ENCODE data around the gene ARRDC5. TPM values are rescaled to one million over a fixed set of nuclear protein-coding genes. Genes with fewer than 3 reads are reported as not detected.
"Not testable (repeated sequence)": the region's sequence is repeated elsewhere in the genome, so short reads cannot be mapped to it uniquely, and the experiment has no call there.

ARRDC5 gene
- not detected in 2 replicates for total RNA-seq (2014; rRNA removed; shearing (Covaris generic))

GRCh38 chr19:4902796-4903195 lies at the start of gene ARRDC5:
TSS of gene ARRDC5 (minus strand) at chr19:4902896. CDS start at chr19:4902825, 71 bp downstream.
- no peak for DNase-seq (ENCODE audit: low read depth)

- no peak for DNase-seq (ENCODE audit: low read depth)
Observed at GRCh38 chr19:4951656-4952055, 49.0 kb upstream of the ARRDC5 start.

- not testable (repeated sequence) for DNase-seq (ENCODE audit: low read depth)
Observed at GRCh38 chr19:4950650-4951049, 48.0 kb upstream of the ARRDC5 start.

GRCh38 chr19:4941638-4942169 lies 39.0 kb upstream of the ARRDC5 start:
- not testable (repeated sequence) for DNase-seq (ENCODE audit: low read depth)

GRCh38 chr19:4939466-4939865 lies 36.8 kb upstream of the ARRDC5 start:
- DNase-seq (ENCODE audit: low read depth): no peak

- DNase-seq (ENCODE audit: low read depth): not testable (repeated sequence)
Observed at GRCh38 chr19:4938461-4938860, 35.8 kb upstream of the ARRDC5 start.

- DNase-seq (ENCODE audit: low read depth): no peak
Observed at GRCh38 chr19:4937060-4937459, 34.4 kb upstream of the ARRDC5 start.

- no peak for DNase-seq (ENCODE audit: low read depth)
Observed at GRCh38 chr19:4935444-4935843, 32.7 kb upstream of the ARRDC5 start.

GRCh38 chr19:4933528-4933927 lies 30.8 kb upstream of the ARRDC5 start:
- DNase-seq (ENCODE audit: low read depth): peak; percentile 19

GRCh38 chr19:4932711-4933110 lies 30.0 kb upstream of the ARRDC5 start:
- DNase-seq (ENCODE audit: low read depth): no peak

- DNase-seq (ENCODE audit: low read depth): no peak
Observed at GRCh38 chr19:4930664-4931063, 28.0 kb upstream of the ARRDC5 start.

GRCh38 chr19:4929186-4929585 lies 26.5 kb upstream of the ARRDC5 start:
- no peak for DNase-seq (ENCODE audit: low read depth)

- no peak for DNase-seq (ENCODE audit: low read depth)
Observed at GRCh38 chr19:4923276-4923747, 20.6 kb upstream of the ARRDC5 start.

GRCh38 chr19:4922530-4923275 lies 20.0 kb upstream of the ARRDC5 start:
- no peak for DNase-seq (ENCODE audit: low read depth)

- no peak for DNase-seq (ENCODE audit: low read depth)
Observed at GRCh38 chr19:4916292-4917082, 13.8 kb upstream of the ARRDC5 start.

- peak; percentile 94 for DNase-seq (ENCODE audit: low read depth)
Observed at GRCh38 chr19:4914736-4915501, 12.2 kb upstream of the ARRDC5 start.

- DNase-seq (ENCODE audit: low read depth): no peak
Observed at GRCh38 chr19:4913996-4914735, 11.5 kb upstream of the ARRDC5 start.

GRCh38 chr19:4911786-4912672 lies 9.3 kb upstream of the ARRDC5 start:
- DNase-seq (ENCODE audit: low read depth): peak; percentile 99

- DNase-seq (ENCODE audit: low read depth): peak; percentile 20
Observed at GRCh38 chr19:4911314-4911713, 8.6 kb upstream of the ARRDC5 start.

Measured in RPMI7951 (cell line).